NCI-H1436 (cell line): ENCODE measurements around the gene PRRC2B.

Experiments
- DNase-seq: peaks from one replicate; lab custom pipeline; 2025; lab: John Stamatoyannopoulos, UW

Gene PRRC2B

GRCh38 chr9:131407717-131408195 lies 13.9 kb downstream of the PRRC2B start:
- peak; percentile 14 for DNase-seq

GRCh38 chr9:131409458-131409992 lies 15.6 kb downstream of the PRRC2B start:
- no peak for DNase-seq

GRCh38 chr9:131410044-131410491 lies 16.2 kb downstream of the PRRC2B start:
- DNase-seq: no peak

- DNase-seq: no peak
These were observed 18.1 kb downstream of the PRRC2B start for GRCh38 chr9:131411719-131412681.

GRCh38 chr9:131416509-131416908 lies 22.6 kb downstream of the PRRC2B start:
- DNase-seq: no peak

GRCh38 chr9:131417264-131418142 lies 23.6 kb downstream of the PRRC2B start:
- no peak for DNase-seq

GRCh38 chr9:131418143-131419025 lies 24.5 kb downstream of the PRRC2B start:
- DNase-seq: no peak

GRCh38 chr9:131419026-131419614 lies 25.2 kb downstream of the PRRC2B start:
- DNase-seq: no peak

GRCh38 chr9:131419716-131420115 lies 25.8 kb downstream of the PRRC2B start:
- no peak for DNase-seq

GRCh38 chr9:131420980-131421624 lies 27.2 kb downstream of the PRRC2B start:
- no peak for DNase-seq

GRCh38 chr9:131421691-131422090 lies 27.8 kb downstream of the PRRC2B start:
- no peak for DNase-seq

- no peak for DNase-seq
These were observed 28.4 kb downstream of the PRRC2B start for GRCh38 chr9:131422241-131422792.

- no peak for DNase-seq
These were observed 29.3 kb downstream of the PRRC2B start for GRCh38 chr9:131423171-131423581.

GRCh38 chr9:131426545-131426944 lies 32.7 kb downstream of the PRRC2B start:
- DNase-seq: no peak

GRCh38 chr9:131429121-131430012 lies 35.5 kb downstream of the PRRC2B start:
- no peak for DNase-seq

- no peak for DNase-seq
These were observed 38.2 kb downstream of the PRRC2B start for GRCh38 chr9:131432050-131432449.

GRCh38 chr9:131432597-131433301 lies 38.9 kb downstream of the PRRC2B start:
- no peak for DNase-seq

- no peak for DNase-seq
These were observed 39.5 kb downstream of the PRRC2B start for GRCh38 chr9:131433302-131433854.
